Measurements from ENCODE around the gene VSX2. TPM values are rescaled to one million over a fixed set of nuclear protein-coding genes. Genes with fewer than 3 reads are reported as not detected.

Gene VSX2
- total RNA-seq, 2 donors from 2014 or later: not detected

GRCh38 chr14:74219277-74220205 lies 19.7 kb upstream of the VSX2 start:
- intact Hi-C loops (cut with DNase I): no loop called here

GRCh38 chr14:74220991-74221390 lies 18.3 kb upstream of the VSX2 start:
- intact Hi-C loops (cut with DNase I): no loop called here
- DNase-seq (ENCODE audit: low spot score): no peak

More at GRCh38 chr14:74219277-74220205, 19.7 kb upstream of the VSX2 start:
- no peak for DNase-seq (ENCODE audit: low spot score)

- no peak for DNase-seq (ENCODE audit: low spot score)
- intact Hi-C loops (cut with DNase I): no loop called here
Measured at GRCh38 chr14:74221741-74222140, 17.5 kb upstream of the VSX2 start.

GRCh38 chr14:74223016-74223415 lies 16.2 kb upstream of the VSX2 start:
- no peak for DNase-seq (ENCODE audit: low spot score)
- intact Hi-C loops (cut with DNase I): no loop called here

- DNase-seq (ENCODE audit: low spot score): no peak
- intact Hi-C loops (cut with DNase I): no loop called here
Measured at GRCh38 chr14:74231784-74232183, 7.5 kb upstream of the VSX2 start.

GRCh38 chr14:74235017-74235416 lies 4.2 kb upstream of the VSX2 start:
- DNase-seq (ENCODE audit: low spot score): no peak
- intact Hi-C loops (cut with DNase I): no loop called here

GRCh38 chr14:74237441-74237840 lies 1.8 kb upstream of the VSX2 start:
- intact Hi-C loops (cut with DNase I): no loop called here
- no peak for DNase-seq (ENCODE audit: low spot score)

GRCh38 chr14:74239848-74240793 lies 872 bp downstream of the VSX2 start:
- intact Hi-C loops (cut with DNase I): no loop called here
- no peak for DNase-seq (ENCODE audit: low spot score)

GRCh38 chr14:74240794-74241651 lies 1.8 kb downstream of the VSX2 start:
- intact Hi-C loops (cut with DNase I): no loop called here
- no peak for DNase-seq (ENCODE audit: low spot score)

- intact Hi-C loops (cut with DNase I): no loop called here
- no peak for DNase-seq (ENCODE audit: low spot score)
Measured at GRCh38 chr14:74241652-74242017, 2.4 kb downstream of the VSX2 start.

- no peak for DNase-seq (ENCODE audit: low spot score)
- intact Hi-C loops (cut with DNase I): no loop called here
Measured at GRCh38 chr14:74242021-74242779, 3.0 kb downstream of the VSX2 start.

GRCh38 chr14:74242780-74243042 lies 3.5 kb downstream of the VSX2 start:
- DNase-seq (ENCODE audit: low spot score): no peak
- intact Hi-C loops (cut with DNase I): no loop called here

GRCh38 chr14:74243051-74243450 lies 3.8 kb downstream of the VSX2 start:
- no peak for DNase-seq (ENCODE audit: low spot score)
- intact Hi-C loops (cut with DNase I): no loop called here

GRCh38 chr14:74244115-74244514 lies 4.9 kb downstream of the VSX2 start:
- intact Hi-C loops (cut with DNase I): no loop called here
- DNase-seq (ENCODE audit: low spot score): no peak

GRCh38 chr14:74245292-74245691 lies 6.0 kb downstream of the VSX2 start:
- intact Hi-C loops (cut with DNase I): loop anchor here in 1 of 2 donors (5.0 kb wide), 1 partner anchor 478 kb away; no protein-coding TSS in a partner anchor
- DNase-seq (ENCODE audit: low spot score): no peak

GRCh38 chr14:74246542-74246941 lies 7.3 kb downstream of the VSX2 start:
- no peak for DNase-seq (ENCODE audit: low spot score)
- intact Hi-C loops (cut with DNase I): loop anchor here in 1 of 2 donors (5.0 kb wide), 1 partner anchor 479 kb away; no protein-coding TSS in a partner anchor

- intact Hi-C loops (cut with DNase I): loop anchor here in 1 of 2 donors (5.0 kb wide), 1 partner anchor 481 kb away; no protein-coding TSS in a partner anchor
- DNase-seq (ENCODE audit: low spot score): no peak
Measured at GRCh38 chr14:74248017-74248416, 8.8 kb downstream of the VSX2 start.

Measured in posterior vena cava (tissue), 2 donors.